SIG-M5 treated with dmso at 0.1 percent for 504 hours (cell line): Measurements from ENCODE around the gene PMEPA1.

Experiments
- DNase-seq: peaks from one replicate; lab custom pipeline; 2025; ENCODE audit not compliant: unreplicated experiment; lab: John Stamatoyannopoulos, UW

PMEPA1 gene

GRCh38 chr20:57662456-57663240 lies 47.2 kb downstream of the PMEPA1 start:
- DNase-seq: no peak

GRCh38 chr20:57661746-57662455 lies 47.9 kb downstream of the PMEPA1 start:
- no peak for DNase-seq

- DNase-seq: no peak
Measured at GRCh38 chr20:57660922-57661745, 48.7 kb downstream of the PMEPA1 start.

GRCh38 chr20:57660181-57660921 lies 49.5 kb downstream of the PMEPA1 start:
- DNase-seq: no peak

- no peak for DNase-seq
Measured at GRCh38 chr20:57659517-57660180, 50.2 kb downstream of the PMEPA1 start.

GRCh38 chr20:57658833-57659516 lies 50.8 kb downstream of the PMEPA1 start:
- no peak for DNase-seq

GRCh38 chr20:57658447-57658832 lies 51.4 kb downstream of the PMEPA1 start:
- no peak for DNase-seq

GRCh38 chr20:57657535-57658446 lies 52.0 kb downstream of the PMEPA1 start:
- DNase-seq: no peak

GRCh38 chr20:57656821-57657534 lies 52.8 kb downstream of the PMEPA1 start:
- DNase-seq: no peak

- no peak for DNase-seq
Measured at GRCh38 chr20:57656252-57656820, 53.5 kb downstream of the PMEPA1 start.

- DNase-seq: no peak
Measured at GRCh38 chr20:57655809-57656155, 54.0 kb downstream of the PMEPA1 start.

- no peak for DNase-seq
Measured at GRCh38 chr20:57654998-57655808, 54.6 kb downstream of the PMEPA1 start.

- peak; percentile 49 for DNase-seq
Measured at GRCh38 chr20:57654363-57654997, 55.3 kb downstream of the PMEPA1 start.

- no peak for DNase-seq
Measured at GRCh38 chr20:57653910-57654309, 55.9 kb downstream of the PMEPA1 start.

GRCh38 chr20:57653546-57653900 lies 56.3 kb downstream of the PMEPA1 start:
- no peak for DNase-seq

- DNase-seq: no peak
Measured at GRCh38 chr20:57652606-57653545, 56.9 kb downstream of the PMEPA1 start.
